DOHH2 (cell line): ENCODE measurements around the gene MLLT6.

Source experiments
- H3F3A ChIP-seq: fragments of 200-600 bp; sonication (generic), shearing (Covaris generic); 2 replicates; pipeline ENCODE4 v1.6.0; 2016; ENCODE audit warnings: antibody characterized with exemption, mild to moderate bottlenecking; ENCODE audit not compliant: control insufficient read depth, insufficient read depth
- H3K27ac ChIP-seq: fragments of 200-600 bp; sonication (generic); 2 replicates; pipeline ENCODE4 v1.5.1; 2014; ENCODE audit warnings: low read depth, mild to moderate bottlenecking, low read length, moderate library complexity
- H3K27me3 ChIP-seq: fragments of 200-600 bp; sonication (generic); 2 replicates; pipeline ENCODE4 v1.6.1; 2014; ENCODE audit warnings: mild to moderate bottlenecking, low read length, mixed read lengths; ENCODE audit not compliant: control insufficient read depth
- H3K36me3 ChIP-seq: fragments of 200-600 bp; sonication (generic); 2 replicates; pipeline ENCODE4 v1.6.1; 2014; ENCODE audit warnings: mild to moderate bottlenecking, low read length, moderate library complexity, mixed read lengths; ENCODE audit not compliant: control insufficient read depth
- H3K4me1 ChIP-seq: fragments of 200-600 bp; sonication (generic); 2 replicates; pipeline ENCODE4 v1.6.1; 2014; ENCODE audit warnings: mild to moderate bottlenecking, low read length, mixed read lengths; ENCODE audit not compliant: control insufficient read depth
- H3K4me2 ChIP-seq: fragments of 200-600 bp; sonication (generic); 2 replicates; pipeline ENCODE4 v1.6.0; 2014; ENCODE audit warnings: mild to moderate bottlenecking, low read length, moderate library complexity
- H3K4me3 ChIP-seq: fragments of 200-600 bp; sonication (generic); 2 replicates; pipeline ENCODE4 v1.5.1; 2014; ENCODE audit warnings: mild to moderate bottlenecking, low read length, mixed read lengths
- H3K79me2 ChIP-seq: fragments of 200-600 bp; sonication (generic); 2 replicates; pipeline ENCODE4 v1.6.1; 2014; ENCODE audit warnings: mild to moderate bottlenecking, low read length, mixed read lengths; ENCODE audit not compliant: control insufficient read depth
- H3K9me2 ChIP-seq: fragments of 200-600 bp; sonication (generic); replicated peaks from 2 replicates; pipeline ENCODE4 v1.6.1; 2014; ENCODE audit warnings: mild to moderate bottlenecking, low read length, mixed read lengths; ENCODE audit not compliant: control insufficient read depth
- H3K9me3 ChIP-seq: fragments of 200-600 bp; sonication (generic); 2 replicates; pipeline ENCODE4 v1.6.1; 2014; ENCODE audit warnings: antibody characterized with exemption, low read length, mixed read lengths; ENCODE audit not compliant: control insufficient read depth, insufficient read depth
- H4K20me1 ChIP-seq: fragments of 200-600 bp; sonication (generic); 2 replicates; pipeline ENCODE4 v1.6.0; 2014; ENCODE audit warnings: low read depth, mild to moderate bottlenecking, antibody characterized with exemption, low read length, moderate library complexity; ENCODE audit not compliant: control insufficient read depth, insufficient read depth
- CTCF ChIP-seq: fragments of 200-600 bp; sonication (generic); IDR thresholded peaks from one replicate; pipeline ENCODE4 v1.5.1; 2014; ENCODE audit warnings: antibody characterized with exemption, mild to moderate bottlenecking, low read depth, low read length; ENCODE audit not compliant: poor library complexity, severe bottlenecking
- EZH2phosphoT487 ChIP-seq: fragments of 200-600 bp; sonication (generic); IDR thresholded peaks from 2 replicates; pipeline ENCODE4 v1.6.1; 2017; ENCODE audit warnings: borderline replicate concordance, mild to moderate bottlenecking, antibody characterized with exemption, low read length, moderate library complexity, mixed read lengths

Gene MLLT6

GRCh38 chr17:38698760-38699159 is 6.3 kb upstream of the MLLT6 start:
- Histone ChIP-seq H3K4me2 (no peak overlapping the region), H3K9me2 (no peaks in the 10 kb centered on the region), H4K20me1 (no peaks in the 10 kb centered on the region), H3K27ac (no peak overlapping the region), H3K9me3 (no peaks in the 10 kb centered on the region), H3K4me3 (no peak overlapping the region), H3F3A (peaks cover 32% of the 10 kb centered on the region), H3K4me1 (peaks cover 40% of the 10 kb centered on the region), H3K27me3 (no peaks in the 10 kb centered on the region), H3K36me3 (peaks cover 8% of the 10 kb centered on the region; the same call in 1 of the 2 replicates), H3K79me2 (peaks cover 5% of the 10 kb centered on the region; the same call in 1 of the 2 replicates)
- no peak for TF ChIP-seq EZH2phosphoT487
- TF ChIP-seq CTCF, result no peak

- H3K9me3 ChIP-seq, result no peaks in the 10 kb centered on the region
- H3K79me2 ChIP-seq, result peaks cover 26% of the 10 kb centered on the region
- no peaks in the 10 kb centered on the region for H3K9me2 ChIP-seq
- peak overlapping the region; percentile 91 for H3K27ac ChIP-seq
- H3K4me3 ChIP-seq, result peak overlapping the region; percentile 88
- peaks cover 2% of the 10 kb centered on the region; the same call in 1 of the 2 replicates for H4K20me1 ChIP-seq
- H3K4me1 ChIP-seq, result peaks cover 48% of the 10 kb centered on the region
- peaks cover 36% of the 10 kb centered on the region for H3F3A ChIP-seq
- H3K4me2 ChIP-seq, result peak overlapping the region; percentile 97
- peaks cover 13% of the 10 kb centered on the region for H3K36me3 ChIP-seq
- TF ChIP-seq CTCF, result no peak
- no peak for TF ChIP-seq EZH2phosphoT487
- no peaks in the 10 kb centered on the region for H3K27me3 ChIP-seq
These were observed 3.4 kb upstream of the MLLT6 start for GRCh38 chr17:38701504-38702165.

GRCh38 chr17:38702166-38702915 is 2.7 kb upstream of the MLLT6 start:
- Histone ChIP-seq H3K4me2 (peak overlapping the region; percentile 97), H3K27me3 (no peaks in the 10 kb centered on the region), H3K4me3 (peak overlapping the region; percentile 88), H3K79me2 (peaks cover 33% of the 10 kb centered on the region), H3K9me2 (no peaks in the 10 kb centered on the region), H3K36me3 (peaks cover 20% of the 10 kb centered on the region), H3K4me1 (peaks cover 48% of the 10 kb centered on the region), H3K9me3 (no peaks in the 10 kb centered on the region), H4K20me1 (peaks cover 6% of the 10 kb centered on the region), H3F3A (peaks cover 36% of the 10 kb centered on the region), H3K27ac (peak overlapping the region; percentile 91)
- no peak for TF ChIP-seq EZH2phosphoT487
- TF ChIP-seq CTCF, result no peak
